Measurements from ENCODE around the gene PIGV.

Gene PIGV

DNA sequence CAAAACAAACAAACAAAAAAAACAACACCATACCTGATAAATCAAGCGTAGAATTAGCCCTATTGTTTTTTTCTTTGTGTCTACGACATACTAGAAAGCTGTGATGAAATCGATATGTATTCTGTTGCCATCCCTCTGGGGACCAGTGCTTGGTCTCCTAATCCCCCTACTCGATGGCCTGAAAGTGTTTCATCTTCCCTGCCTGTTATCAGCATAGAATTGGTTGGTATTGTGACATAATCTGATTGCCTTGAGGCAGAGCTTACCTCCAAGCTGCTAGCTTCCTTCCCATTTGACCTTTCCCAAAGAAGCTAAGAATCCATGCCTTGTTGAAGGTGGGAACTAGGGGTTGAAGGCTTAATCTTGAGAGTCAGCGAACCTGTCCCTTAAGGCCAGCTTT lies 40.7 kb upstream of the PIGV start:
- peaks cover 19% of the 10 kb centered on the region for H4K20me1 ChIP-seq (ENCODE audit: insufficient read depth, low read length)
- no peaks in the 10 kb centered on the region for H3K9me3 ChIP-seq (ENCODE audit: insufficient read depth, low read length)
- no peak for TF ChIP-seq EZH2phosphoT487 (IDR thresholded peaks at IDR 0.05; ENCODE audit: low read depth)
- TF ChIP-seq, protein P1, sequence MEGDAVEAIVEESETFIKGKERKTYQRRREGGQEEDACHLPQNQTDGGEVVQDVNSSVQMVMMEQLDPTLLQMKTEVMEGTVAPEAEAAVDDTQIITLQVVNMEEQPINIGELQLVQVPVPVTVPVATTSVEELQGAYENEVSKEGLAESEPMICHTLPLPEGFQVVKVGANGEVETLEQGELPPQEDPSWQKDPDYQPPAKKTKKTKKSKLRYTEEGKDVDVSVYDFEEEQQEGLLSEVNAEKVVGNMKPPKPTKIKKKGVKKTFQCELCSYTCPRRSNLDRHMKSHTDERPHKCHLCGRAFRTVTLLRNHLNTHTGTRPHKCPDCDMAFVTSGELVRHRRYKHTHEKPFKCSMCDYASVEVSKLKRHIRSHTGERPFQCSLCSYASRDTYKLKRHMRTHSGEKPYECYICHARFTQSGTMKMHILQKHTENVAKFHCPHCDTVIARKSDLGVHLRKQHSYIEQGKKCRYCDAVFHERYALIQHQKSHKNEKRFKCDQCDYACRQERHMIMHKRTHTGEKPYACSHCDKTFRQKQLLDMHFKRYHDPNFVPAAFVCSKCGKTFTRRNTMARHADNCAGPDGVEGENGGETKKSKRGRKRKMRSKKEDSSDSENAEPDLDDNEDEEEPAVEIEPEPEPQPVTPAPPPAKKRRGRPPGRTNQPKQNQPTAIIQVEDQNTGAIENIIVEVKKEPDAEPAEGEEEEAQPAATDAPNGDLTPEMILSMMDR (IDR thresholded peaks at IDR 0.05; ENCODE audit: low read depth, low read length), result no peak
- H3K4me2 ChIP-seq (ENCODE audit: low read length), result no peak overlapping the region
- no peak overlapping the region for H3K4me3 ChIP-seq (ENCODE audit: low read length)
- no peaks in the 10 kb centered on the region for H3K27me3 ChIP-seq (ENCODE audit: low read depth, low read length)
- peaks cover 85% of the 10 kb centered on the region for H3K79me2 ChIP-seq (ENCODE audit: low read length)
- H3K27ac ChIP-seq (ENCODE audit: low read length), result no peak overlapping the region
- peaks cover 40% of the 10 kb centered on the region for H3K36me3 ChIP-seq (replicated peaks; ENCODE audit: low read depth, low read length)
- peaks cover 22% of the 10 kb centered on the region for H3K4me1 ChIP-seq (ENCODE audit: low read length)
- no peak overlapping the region for H2AFZ ChIP-seq (ENCODE audit: low read depth, low read length)
- H3K9ac ChIP-seq (ENCODE audit: low read length), result no peak overlapping the region

DNA sequence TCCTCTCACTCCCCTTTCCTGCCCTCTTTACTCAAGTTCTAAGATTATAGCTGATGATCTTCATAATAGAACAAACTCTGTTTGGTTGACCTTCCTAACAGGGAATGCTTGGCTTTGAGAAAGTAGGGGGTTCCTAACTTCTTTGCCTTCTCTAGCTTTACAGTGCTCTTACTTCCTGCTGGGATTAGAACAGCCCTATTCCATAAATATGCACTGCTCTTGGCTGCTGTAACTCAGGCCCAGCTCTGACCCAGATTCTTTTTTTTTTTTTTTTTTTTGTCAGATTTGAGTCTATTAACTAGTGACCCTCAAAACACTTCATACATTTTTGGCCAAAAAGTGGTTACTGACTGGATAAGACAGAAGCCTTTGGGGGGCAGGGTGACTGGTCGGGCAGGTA lies 39.4 kb upstream of the PIGV start:
- no peak for TF ChIP-seq EZH2phosphoT487 (IDR thresholded peaks at IDR 0.05; ENCODE audit: low read depth)
- TF ChIP-seq, protein P1 (IDR thresholded peaks at IDR 0.05; ENCODE audit: low read depth, low read length), result no peak
- no peak overlapping the region for H3K4me3 ChIP-seq (ENCODE audit: low read length)
- peaks cover 13% of the 10 kb centered on the region for H4K20me1 ChIP-seq (ENCODE audit: insufficient read depth, low read length)
- no peak overlapping the region for H3K9ac ChIP-seq (ENCODE audit: low read length)
- H3K4me2 ChIP-seq (ENCODE audit: low read length), result no peak overlapping the region
- H3K79me2 ChIP-seq (ENCODE audit: low read length), result peaks cover 86% of the 10 kb centered on the region
- no peaks in the 10 kb centered on the region for H3K27me3 ChIP-seq (ENCODE audit: low read depth, low read length)
- H3K4me1 ChIP-seq (ENCODE audit: low read length), result peaks cover 16% of the 10 kb centered on the region
- H3K36me3 ChIP-seq (replicated peaks; ENCODE audit: low read depth, low read length), result peaks cover 42% of the 10 kb centered on the region
- H2AFZ ChIP-seq (ENCODE audit: low read depth, low read length), result no peak overlapping the region
- no peak overlapping the region for H3K27ac ChIP-seq (ENCODE audit: low read length)
- H3K9me3 ChIP-seq (ENCODE audit: insufficient read depth, low read length), result no peaks in the 10 kb centered on the region

DNA sequence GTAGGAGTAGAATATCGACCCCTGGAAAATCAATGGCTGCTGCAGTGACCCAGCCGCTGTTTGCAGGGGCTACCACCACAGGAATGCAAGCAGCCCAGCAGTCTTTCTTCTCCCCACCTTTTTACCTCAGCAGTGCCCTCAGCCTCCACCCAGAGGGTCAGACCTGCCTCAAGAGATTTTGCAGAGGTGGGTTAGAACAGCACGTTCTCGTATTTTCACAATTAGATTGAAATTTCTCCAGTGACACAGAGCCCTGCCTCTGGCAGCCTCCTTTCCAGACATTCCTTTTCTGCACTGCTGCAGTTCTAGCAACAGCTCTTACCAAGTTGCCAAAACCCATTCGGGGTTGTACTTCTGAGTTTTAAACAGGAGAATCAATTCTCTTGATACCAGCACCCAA lies 38.3 kb upstream of the PIGV start:
- peaks cover 12% of the 10 kb centered on the region for H4K20me1 ChIP-seq (ENCODE audit: insufficient read depth, low read length)
- H2AFZ ChIP-seq (ENCODE audit: low read depth, low read length), result no peak overlapping the region
- peaks cover 5% of the 10 kb centered on the region for H3K4me1 ChIP-seq (ENCODE audit: low read length)
- no peaks in the 10 kb centered on the region for H3K27me3 ChIP-seq (ENCODE audit: low read depth, low read length)
- peaks cover 87% of the 10 kb centered on the region for H3K79me2 ChIP-seq (ENCODE audit: low read length)
- H3K4me2 ChIP-seq (ENCODE audit: low read length), result no peak overlapping the region
- H3K36me3 ChIP-seq (replicated peaks; ENCODE audit: low read depth, low read length), result peaks cover 43% of the 10 kb centered on the region
- no peak overlapping the region for H3K4me3 ChIP-seq (ENCODE audit: low read length)
- no peak overlapping the region for H3K27ac ChIP-seq (ENCODE audit: low read length)
- H3K9ac ChIP-seq (ENCODE audit: low read length), result no peak overlapping the region
- no peak for TF ChIP-seq EZH2phosphoT487 (IDR thresholded peaks at IDR 0.05; ENCODE audit: low read depth)
- TF ChIP-seq, protein P1 (IDR thresholded peaks at IDR 0.05; ENCODE audit: low read depth, low read length), result no peak
- H3K9me3 ChIP-seq (ENCODE audit: insufficient read depth, low read length), result no peaks in the 10 kb centered on the region

DNA sequence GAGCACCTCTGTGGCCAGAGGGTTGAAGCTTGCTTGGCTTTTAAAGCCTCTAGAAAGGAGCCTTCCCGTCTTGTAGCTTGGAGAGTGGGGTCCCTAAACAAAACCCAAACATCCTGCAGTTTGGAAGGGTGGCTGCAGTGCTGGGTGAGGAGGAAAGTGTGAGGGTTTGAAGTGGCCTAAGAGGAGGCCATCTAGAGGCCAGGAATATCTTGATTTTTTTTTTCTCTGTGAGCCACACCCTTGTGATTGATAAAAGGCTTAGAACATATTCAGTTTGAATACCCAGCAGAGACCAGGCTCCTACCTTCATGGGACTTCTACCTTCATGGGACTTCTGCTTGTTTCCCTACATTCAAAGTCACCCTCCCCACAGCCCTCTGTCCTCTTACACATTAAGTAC lies 37.3 kb upstream of the PIGV start:
- Histone ChIP-seq H3K4me3 (ENCODE audit: low read length) (no peak overlapping the region), H3K79me2 (ENCODE audit: low read length) (peaks cover 87% of the 10 kb centered on the region), H3K9ac (ENCODE audit: low read length) (no peak overlapping the region), H3K27ac (ENCODE audit: low read length) (no peak overlapping the region), H3K27me3 (ENCODE audit: low read depth, low read length) (no peaks in the 10 kb centered on the region), H2AFZ (ENCODE audit: low read depth, low read length) (no peak overlapping the region), H3K9me3 (ENCODE audit: insufficient read depth, low read length) (no peaks in the 10 kb centered on the region), H3K4me1 (ENCODE audit: low read length) (no peaks in the 10 kb centered on the region), H3K4me2 (ENCODE audit: low read length) (no peak overlapping the region), H4K20me1 (ENCODE audit: insufficient read depth, low read length) (peaks cover 12% of the 10 kb centered on the region), H3K36me3 (replicated peaks; ENCODE audit: low read depth, low read length) (peaks cover 35% of the 10 kb centered on the region)
- no peak for TF ChIP-seq EZH2phosphoT487 (IDR thresholded peaks at IDR 0.05; ENCODE audit: low read depth)
- TF ChIP-seq, protein P1 (IDR thresholded peaks at IDR 0.05; ENCODE audit: low read depth, low read length), result no peak

Measured in OCI-LY3 (cell line).